Thyroid gland (tissue), 4 donors: ENCODE results near the gene IL17B. TPM values are rescaled to one million over a fixed set of nuclear protein-coding genes. Genes with fewer than 3 reads are reported as not detected.

ENCODE experiments used
- DNase-seq, 2 donors: peaks; one replicate each; pipeline ENCODE4 v3.0.0-alpha.2; 2019
- H3K27ac ChIP-seq, 3 donors: fragments of 200-600 bp; sonication (generic); 1 replicate in 2 of 3; 2 replicates in 1 of 3; pipeline ENCODE4 v1.5.1; 2016 to 2019; ENCODE audit warnings: mild to moderate bottlenecking in 1 of 3, moderate library complexity in 1 of 3
- H3K27me3 ChIP-seq: fragments of 200-600 bp; sonication (generic); one replicate; pipeline ENCODE4 v1.5.1; 2019
- H3K36me3 ChIP-seq, 2 donors: fragments of 200-600 bp; sonication (generic); one replicate each; pipeline ENCODE4 v1.5.1; 2016 to 2019
- H3K4me1 ChIP-seq, 2 donors: fragments of 200-600 bp; sonication (generic); one replicate each; pipeline ENCODE4 v1.5.1; 2017 to 2019
- H3K4me3 ChIP-seq, 3 donors: fragments of 200-600 bp; sonication (generic); replicated peaks in 1 of 3; 1 replicate in 2 of 3; 2 replicates in 1 of 3; pipeline ENCODE4 v1.5.1; 2016; ENCODE audit warnings: mild to moderate bottlenecking in 1 of 3
- H3K9me3 ChIP-seq: fragments of 200-600 bp; sonication (generic); one replicate; pipeline ENCODE4 v1.5.1; 2017
- POLR2A ChIP-seq, 2 donors: fragments of 450-650 bp; IDR thresholded peaks; one replicate each; pipeline ENCODE4 v1.6.1; 2017; ENCODE audit warnings: antibody characterized with exemption in 2 of 2, mild to moderate bottlenecking in 2 of 2, moderate library complexity in 1 of 2
- WGBS, 2 donors: methylation state at CpG; one replicate each; pipeline ENCODE4 v1.1.5; 2017; 5-methylcytosine and 5-hydroxymethylcytosine counted together
- intact Hi-C: fragments of 100-400 bp; cut with DNase I; formaldehyde crosslinking; loops from one replicate; pipeline ENCODE4 v1.15.1; 2023
- total RNA-seq, 4 donors: library from RNA; depleted of rRNA; stranded (reverse); fragments of >200 nt; gene quantifications; one replicate each; pipeline ENCODE4 v1.2.3, GENCODE V29; 2016
- TF ChIP-seq, protein P1 (sequence below), 6 experiments: fragments of 200-600 bp in 3 of 6; fragments of 450-650 bp in 3 of 6; sonication (generic) in 3 of 6; IDR thresholded peaks; one replicate each; pipeline ENCODE4 v1.5.1; 2016 to 2019; ENCODE audit warnings: antibody characterized with exemption in 6 of 6, mild to moderate bottlenecking in 2 of 6, inconsistent platforms in 1 of 6, moderate library complexity in 1 of 6

Gene IL17B
- total RNA-seq, 4 donors from 2014 or later: 1.7 TPM; not detected in 3

- intact Hi-C loops: no loop called here
- no peak for DNase-seq
These were observed 45.6 kb upstream of the IL17B start for GRCh38 chr5:149424371-149425315.

DNA sequence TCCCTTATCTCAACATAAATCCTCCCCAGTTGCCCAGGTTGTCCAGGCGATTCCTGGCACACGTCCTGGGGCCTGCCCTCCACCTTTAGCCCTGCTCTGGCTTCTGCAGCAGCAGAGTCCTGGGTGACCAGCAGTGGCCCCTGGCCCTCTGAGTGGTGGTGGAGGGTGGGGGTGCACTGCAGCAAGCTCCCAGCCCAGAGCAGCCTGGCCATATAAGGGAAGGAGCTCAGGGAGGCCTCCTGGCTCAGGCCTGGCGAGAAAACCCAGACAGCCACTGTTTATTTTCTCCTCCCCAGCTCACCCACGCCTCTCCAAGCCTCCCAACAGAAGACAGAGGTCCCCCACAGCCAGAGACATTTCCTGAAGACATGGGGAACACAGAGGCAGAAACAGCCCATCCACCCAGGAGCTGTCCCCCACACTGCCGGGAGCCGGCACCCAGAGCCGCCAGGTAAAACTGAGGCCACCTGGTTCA lies 44.7 kb upstream of the IL17B start:
- no peaks in the 10 kb centered on the region for H3K36me3 ChIP-seq
- 66 to 76% methylated on average over 7 of the region's 7 CpGs for WGBS, 2 donors
- no peak for DNase-seq
- no peaks in the 10 kb centered on the region for H3K9me3 ChIP-seq
- intact Hi-C loops: no loop called here
- no peaks in the 10 kb centered on the region for H3K27me3 ChIP-seq
- TF ChIP-seq, protein P1, sequence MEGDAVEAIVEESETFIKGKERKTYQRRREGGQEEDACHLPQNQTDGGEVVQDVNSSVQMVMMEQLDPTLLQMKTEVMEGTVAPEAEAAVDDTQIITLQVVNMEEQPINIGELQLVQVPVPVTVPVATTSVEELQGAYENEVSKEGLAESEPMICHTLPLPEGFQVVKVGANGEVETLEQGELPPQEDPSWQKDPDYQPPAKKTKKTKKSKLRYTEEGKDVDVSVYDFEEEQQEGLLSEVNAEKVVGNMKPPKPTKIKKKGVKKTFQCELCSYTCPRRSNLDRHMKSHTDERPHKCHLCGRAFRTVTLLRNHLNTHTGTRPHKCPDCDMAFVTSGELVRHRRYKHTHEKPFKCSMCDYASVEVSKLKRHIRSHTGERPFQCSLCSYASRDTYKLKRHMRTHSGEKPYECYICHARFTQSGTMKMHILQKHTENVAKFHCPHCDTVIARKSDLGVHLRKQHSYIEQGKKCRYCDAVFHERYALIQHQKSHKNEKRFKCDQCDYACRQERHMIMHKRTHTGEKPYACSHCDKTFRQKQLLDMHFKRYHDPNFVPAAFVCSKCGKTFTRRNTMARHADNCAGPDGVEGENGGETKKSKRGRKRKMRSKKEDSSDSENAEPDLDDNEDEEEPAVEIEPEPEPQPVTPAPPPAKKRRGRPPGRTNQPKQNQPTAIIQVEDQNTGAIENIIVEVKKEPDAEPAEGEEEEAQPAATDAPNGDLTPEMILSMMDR (IDR thresholded peaks at IDR 0.05): no peak
- no peak for TF ChIP-seq POLR2A (IDR thresholded peaks at IDR 0.05)
- peaks cover 0 to 13% of the 10 kb centered on the region in 2 donors for H3K4me1 ChIP-seq
- no peak overlapping the region for H3K4me3 ChIP-seq
- H3K27ac ChIP-seq: peak overlapping the region in 2 of 3 donors; percentile 33 to 63

More at GRCh38 chr5:149424371-149425315, 45.6 kb upstream of the IL17B start:
- 69 to 71% methylated on average over 10 of the region's 10 CpGs for WGBS, 2 donors
- Histone ChIP-seq H3K9me3 (no peaks in the 10 kb centered on the region), H3K36me3 (no peaks in the 10 kb centered on the region), H3K27me3 (no peaks in the 10 kb centered on the region), H3K27ac (peak overlapping the region in 1 of 3 donors; percentile 63), H3K4me1 (peaks cover 0 to 13% of the 10 kb centered on the region in 2 donors), H3K4me3 (no peak overlapping the region)
- TF ChIP-seq, protein P1 (IDR thresholded peaks at IDR 0.05): no peak
- no peak for TF ChIP-seq POLR2A (IDR thresholded peaks at IDR 0.05)

- H3K4me1 ChIP-seq: peaks cover 0 to 13% of the 10 kb centered on the region in 2 donors
- intact Hi-C loops: no loop called here
- TF ChIP-seq, protein P1 (IDR thresholded peaks at IDR 0.05): no peak
- TF ChIP-seq POLR2A (IDR thresholded peaks at IDR 0.05): no peak
- H3K36me3 ChIP-seq: no peaks in the 10 kb centered on the region
- no peaks in the 10 kb centered on the region for H3K27me3 ChIP-seq
- peak overlapping the region; percentile 19 to 63 (median 33) for H3K27ac ChIP-seq
- H3K9me3 ChIP-seq: no peaks in the 10 kb centered on the region
- H3K4me3 ChIP-seq: no peak overlapping the region
- no peak for DNase-seq
- 61 to 67% methylated on average over 9 of the region's 9 CpGs for WGBS, 2 donors
These were observed 44.1 kb upstream of the IL17B start for GRCh38 chr5:149423049-149423793.

GRCh38 chr5:149422366-149423048 lies 43.4 kb upstream of the IL17B start:
- peak overlapping the region; percentile 19 to 35 (median 33) for H3K27ac ChIP-seq
- TF ChIP-seq, protein P1 (IDR thresholded peaks at IDR 0.05): no peak
- TF ChIP-seq POLR2A (IDR thresholded peaks at IDR 0.05): no peak
- no peaks in the 10 kb centered on the region for H3K27me3 ChIP-seq
- H3K4me3 ChIP-seq: no peak overlapping the region
- 41 to 46% methylated on average over 13 to 14 of the region's 19 CpGs for WGBS, 2 donors
- no peaks in the 10 kb centered on the region for H3K9me3 ChIP-seq
- H3K4me1 ChIP-seq: peaks cover 0 to 14% of the 10 kb centered on the region in 2 donors
- no peaks in the 10 kb centered on the region for H3K36me3 ChIP-seq
- intact Hi-C loops: no loop called here
- DNase-seq: no peak
